GM03348 (cell line): Measurements from ENCODE around the gene BORCS6.
A peak's percentile ranks its signal among the peaks of the same experiment; 100 is the strongest.

ENCODE experiments used
- DNase-seq: peaks from one replicate; pipeline ENCODE4 v3.0.0; 2012; ENCODE audit warnings: low spot score

The BORCS6 gene

DNA sequence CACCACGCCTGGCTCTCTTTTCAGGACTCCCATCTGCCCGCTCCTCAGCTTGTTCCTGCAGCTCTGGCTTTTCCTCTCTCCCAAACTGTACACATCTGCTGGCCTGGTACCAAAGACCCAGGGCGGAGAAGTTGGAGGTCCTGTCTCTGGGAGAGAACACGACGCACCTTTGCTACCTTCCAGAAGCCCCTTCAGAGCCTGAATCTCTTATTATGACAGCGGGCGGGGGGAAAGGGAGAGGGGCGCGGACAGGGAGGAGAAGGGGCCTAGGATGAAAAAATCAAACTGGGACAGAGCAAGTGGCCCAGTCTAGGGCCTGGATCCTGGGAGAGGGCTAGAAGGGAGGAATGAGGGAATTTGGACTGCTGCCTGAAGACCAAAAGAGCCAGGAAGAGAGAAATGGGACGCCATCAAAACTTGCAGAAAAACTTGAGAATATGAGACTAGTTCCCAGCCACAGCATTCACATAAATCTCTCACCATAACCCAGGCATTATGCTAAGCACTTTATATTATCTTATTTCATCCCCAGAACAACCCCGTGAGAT lies 35.3 kb downstream of the BORCS6 start:
- DNase-seq: no peak

DNA sequence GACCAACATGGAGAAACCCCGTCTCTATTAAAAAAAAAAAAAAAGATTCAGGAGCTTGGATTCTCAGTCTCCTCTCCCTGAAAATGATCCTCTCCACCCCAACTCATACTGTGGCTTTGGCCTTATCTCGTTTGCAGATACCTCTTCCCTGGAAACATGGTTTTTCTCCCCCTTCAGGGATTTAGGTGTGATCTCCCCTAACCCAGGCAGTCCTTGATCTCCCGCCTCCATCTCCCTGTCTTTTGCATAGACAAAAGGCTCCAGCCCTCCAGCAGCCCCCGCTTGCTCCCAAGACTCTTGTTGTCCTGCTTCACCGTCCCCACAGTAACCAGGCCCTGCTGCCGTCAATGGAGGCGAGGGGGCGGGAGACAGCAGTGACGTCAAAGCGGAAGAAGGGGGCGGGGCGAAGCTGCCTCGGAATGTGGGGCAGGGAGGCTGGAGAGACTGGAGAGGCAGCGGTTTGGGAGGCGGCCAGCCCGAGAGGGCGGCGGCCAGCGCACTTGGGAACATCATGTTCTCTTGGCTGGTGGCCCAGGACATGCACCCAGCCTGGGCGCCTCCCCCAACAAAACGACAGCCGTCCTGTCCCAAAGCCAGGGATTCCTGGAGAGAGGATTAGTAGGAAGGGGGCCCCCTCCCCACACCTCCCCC lies 35.9 kb downstream of the BORCS6 start:
- DNase-seq: peak; percentile 93

DNA sequence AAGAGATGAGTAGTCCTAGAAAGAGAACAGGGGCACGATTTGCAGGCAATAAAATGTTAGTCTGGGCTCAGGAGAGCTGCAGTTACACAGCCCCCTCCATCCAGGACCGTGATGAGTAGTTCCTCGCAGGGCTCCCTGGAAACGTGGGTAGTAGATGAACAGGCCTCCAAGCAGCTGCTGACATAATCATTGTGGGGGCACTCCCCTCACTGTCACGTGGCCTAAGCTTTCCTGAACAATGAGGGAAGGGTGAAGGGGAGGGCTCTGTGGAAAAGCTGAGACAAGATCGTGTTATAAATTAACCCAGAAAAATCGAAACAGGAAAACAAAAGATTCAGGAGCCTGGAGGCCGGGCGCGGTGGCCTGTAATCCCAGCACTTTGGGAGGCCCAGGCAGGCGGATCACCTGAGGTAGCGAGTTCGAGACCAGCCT lies 36.4 kb downstream of the BORCS6 start:
- peak; percentile 83 for DNase-seq

DNA sequence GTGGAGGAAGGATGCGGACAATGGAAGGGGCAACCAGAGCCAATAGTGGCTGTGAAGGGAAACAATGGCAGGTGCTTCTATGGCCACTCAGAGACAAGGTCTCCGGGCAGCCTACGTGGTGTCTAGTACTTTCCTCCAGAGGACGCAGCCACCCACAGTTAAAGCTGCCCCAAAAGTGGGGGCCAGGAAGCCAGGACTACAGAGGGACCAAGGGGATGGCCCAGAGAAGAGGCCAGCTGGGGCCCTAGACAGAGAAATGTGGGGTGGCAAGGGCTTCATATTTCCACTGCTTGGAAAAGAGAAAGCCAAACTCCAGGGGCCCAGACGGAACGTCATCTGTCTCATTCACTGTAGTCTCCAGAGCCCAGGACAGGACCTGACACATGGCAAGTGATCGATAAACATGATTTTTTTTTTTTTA lies 36.9 kb downstream of the BORCS6 start:
- no peak for DNase-seq

DNA sequence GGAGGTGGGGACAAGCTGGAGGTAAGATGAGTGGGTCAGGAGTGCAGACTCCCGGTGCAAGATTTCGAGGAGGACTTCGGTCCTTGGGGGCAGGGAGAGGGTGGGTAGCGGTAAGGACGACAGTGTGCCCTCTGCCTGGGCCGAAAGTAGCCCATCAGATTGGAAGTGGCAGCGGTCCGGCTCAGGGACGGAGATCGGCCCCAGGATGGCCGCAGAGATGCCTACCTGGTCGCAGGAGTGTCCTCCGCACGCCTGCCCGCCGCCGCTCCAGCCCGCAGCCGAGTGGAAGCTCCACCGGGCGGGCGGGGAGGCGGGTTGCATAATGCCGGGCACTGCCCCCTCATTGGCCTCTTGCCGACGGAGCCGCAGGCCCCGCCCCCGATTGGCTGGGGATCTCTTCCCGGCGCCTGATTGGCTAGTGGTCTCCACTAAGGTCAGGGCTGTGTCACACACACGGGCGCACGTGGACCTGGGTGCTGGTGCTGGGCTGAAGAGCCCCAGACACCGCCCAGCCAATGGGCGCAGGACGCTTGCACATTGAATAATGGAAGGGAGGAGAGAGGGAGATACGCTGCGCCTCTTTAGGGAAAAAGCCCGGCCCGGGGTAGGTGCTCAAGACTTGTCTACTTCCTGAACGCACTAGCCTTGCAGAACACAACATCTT lies 37.7 kb downstream of the BORCS6 start, which contains the start of gene PER1:
Gene PER1, minus strand, starts transcription at position 293 of the 664 bp plus-strand sequence. CDS start 1,698 bp downstream, outside the sequence.
- peak; percentile 96 for DNase-seq

DNA sequence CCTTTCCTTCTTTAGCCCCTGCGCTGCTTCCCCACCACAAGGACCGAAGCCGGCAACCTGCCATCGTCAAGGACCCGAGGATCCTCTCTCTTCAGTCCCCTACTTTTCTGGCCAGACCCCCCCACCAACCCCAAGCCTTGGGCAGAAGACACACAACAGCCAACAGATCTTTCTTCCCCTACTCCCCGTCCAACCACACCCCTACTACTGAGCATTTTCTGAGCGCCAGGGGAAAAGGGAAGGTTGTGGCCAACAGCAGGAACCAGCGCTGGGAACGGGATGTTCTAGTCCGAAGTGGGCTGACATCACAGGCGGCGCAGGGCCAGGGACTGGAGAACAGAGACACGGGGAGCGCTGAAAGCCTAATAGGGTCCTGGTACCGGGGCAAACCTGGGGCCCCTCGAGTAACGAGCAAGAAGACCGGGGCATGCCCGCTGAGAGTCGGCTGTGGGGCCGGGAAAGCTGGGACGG lies 38.3 kb downstream of the BORCS6 start:
- peak; percentile 64 for DNase-seq

DNA sequence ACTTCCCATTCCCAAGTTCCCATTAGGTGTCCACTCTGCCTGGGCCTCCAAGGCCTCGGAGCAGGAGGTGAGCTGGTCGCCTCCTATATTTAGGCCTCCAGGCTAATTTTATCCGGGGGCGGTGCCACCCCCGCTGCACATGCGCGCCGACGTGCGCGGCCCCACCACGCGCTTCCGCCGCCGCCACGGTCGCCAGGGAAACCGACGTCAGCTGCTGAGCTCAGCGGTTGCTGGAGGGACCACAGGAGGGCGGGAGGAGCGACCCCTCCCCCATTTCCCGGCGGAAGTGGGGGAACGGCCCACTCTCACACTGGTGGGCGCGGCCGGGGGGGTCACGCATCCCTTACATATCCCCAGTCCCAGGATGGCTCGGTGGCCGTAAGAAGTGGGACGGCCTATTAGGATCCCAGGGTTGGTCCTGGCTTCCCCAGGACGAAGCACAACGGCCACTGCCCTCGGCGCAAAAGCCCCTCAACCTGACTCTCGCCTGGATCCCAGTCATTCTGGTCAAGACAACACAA lies 38.8 kb downstream of the BORCS6 start:
- peak; percentile 90 for DNase-seq

DNA sequence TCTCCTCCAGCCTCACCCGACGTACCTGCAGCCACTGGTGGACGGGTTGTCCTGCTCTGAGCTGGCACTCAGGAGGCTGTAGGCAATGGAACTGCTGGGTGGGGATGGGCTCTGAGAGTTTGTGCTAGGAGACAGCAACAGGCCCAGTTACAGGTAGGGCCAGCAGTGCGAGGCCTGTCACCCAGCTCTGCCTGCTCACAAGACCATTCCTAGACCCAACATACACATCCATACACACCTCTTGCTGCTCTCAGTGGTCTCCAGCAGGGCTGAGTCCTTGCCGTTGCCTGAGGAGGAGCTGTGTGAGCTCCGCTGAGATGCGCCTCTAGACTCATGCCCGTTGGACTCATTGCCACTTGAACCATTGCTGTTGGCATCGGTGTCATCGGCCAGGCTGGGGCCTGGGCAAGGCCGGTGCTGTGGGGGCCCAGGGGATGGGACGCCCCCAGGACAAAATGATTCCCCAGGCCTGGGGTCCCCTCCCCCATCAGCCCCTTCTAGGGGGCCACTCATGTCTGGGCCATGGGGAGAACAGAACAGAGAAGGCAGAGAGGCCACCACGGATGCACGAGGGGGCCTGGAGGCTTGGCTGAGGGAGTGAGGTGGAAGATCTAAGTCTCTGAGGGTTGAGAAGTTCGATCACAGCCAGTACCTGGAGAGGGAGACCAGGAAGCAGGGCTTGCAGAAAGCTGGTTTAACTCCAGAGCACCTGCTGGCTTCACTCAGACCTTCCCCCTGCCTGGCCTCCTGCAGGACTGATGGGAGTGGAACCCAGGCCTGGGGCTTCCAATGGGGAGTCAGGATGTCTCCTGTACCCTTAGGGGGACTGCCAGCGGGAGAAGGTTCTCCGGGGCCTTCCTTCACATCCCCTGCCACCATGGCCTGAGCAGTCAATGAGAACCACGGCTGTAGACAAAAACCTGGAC lies 39.5 kb downstream of the BORCS6 start:
- no peak for DNase-seq

DNA sequence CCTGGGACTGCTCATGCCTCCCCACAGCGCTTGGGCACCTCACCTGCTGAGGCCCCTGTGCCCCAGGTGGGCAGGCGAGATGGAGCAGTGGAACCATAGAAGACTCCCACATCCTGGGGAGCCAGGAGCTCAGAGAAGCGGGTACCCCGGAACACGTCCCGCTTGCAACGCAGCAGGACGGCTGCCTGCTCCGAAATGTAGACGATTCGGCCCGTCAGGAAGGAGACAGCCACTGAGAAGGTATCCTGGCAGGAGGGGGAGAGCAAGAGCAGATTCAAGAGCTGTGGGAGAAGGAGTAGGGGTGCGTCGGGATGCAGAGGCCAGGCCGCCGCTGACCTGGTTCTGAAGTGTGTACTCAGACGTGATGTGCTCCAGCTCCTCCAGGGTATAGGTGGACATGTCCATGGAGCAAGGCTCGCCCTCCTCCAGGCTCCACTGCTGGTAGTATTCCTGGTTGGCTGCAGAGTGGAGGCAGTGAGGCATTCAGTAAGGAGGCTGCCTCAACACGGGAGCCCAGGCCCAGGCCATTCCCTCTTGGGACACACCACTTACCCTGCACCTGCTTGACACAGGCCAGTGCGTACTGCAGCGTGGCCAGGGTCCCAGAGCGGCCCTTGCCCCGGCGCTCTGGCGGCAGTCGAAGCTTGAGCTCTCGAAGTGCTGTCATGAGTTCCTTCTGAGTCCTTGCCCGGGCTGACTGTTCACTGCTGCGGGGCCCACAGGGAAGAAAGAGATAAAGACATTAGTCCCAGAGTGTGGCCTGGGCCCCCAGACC lies 40.4 kb downstream of the BORCS6 start:
- DNase-seq: no peak

DNA sequence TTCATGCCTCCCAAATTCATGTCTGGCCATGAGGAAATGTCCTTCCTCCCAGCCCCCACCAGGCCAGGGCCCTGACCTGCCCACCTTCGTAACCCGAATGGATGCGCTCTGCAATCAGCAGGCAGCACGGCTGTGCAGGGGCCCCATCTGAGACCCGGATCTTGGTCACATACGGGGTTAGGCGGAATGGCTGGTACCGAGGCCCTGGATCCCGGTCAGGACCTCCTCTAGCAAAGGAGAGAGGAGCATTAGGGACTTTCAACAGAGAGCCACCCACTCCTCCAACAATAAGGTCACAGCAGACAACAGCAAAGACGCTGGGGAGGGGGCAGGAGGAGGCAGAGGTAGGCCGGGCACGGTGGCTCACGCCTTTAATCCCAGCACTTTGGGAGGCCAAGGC lies 41.4 kb downstream of the BORCS6 start:
- no peak for DNase-seq

DNA sequence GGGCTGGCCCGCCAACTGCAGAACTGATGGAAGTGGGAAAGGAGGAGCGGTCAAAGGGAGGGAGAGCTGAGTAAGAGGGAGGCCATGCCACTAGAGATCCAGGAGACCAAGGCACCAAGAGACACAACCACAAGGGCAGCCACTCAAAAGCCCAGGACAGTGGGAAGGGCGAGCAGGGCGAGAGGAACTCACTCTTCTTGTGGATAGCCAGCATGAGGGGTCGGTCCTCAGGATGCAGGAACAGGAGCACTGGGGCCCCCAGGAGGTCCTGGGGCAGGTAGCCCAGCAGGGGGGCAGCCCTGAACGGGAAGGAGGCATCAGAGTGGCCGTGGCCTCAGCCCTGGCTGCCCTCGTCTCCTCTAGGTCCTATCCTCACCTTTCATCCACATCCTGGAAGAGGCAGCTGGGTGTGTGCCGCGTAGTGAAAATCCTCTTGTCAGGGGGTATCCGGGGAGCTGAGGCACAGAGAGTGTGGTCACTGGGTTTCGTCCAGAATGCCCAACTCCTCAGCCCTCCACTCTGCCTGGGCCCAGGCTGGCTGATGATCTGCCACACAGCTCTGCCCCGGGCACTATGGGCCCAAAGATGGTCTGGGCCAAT lies 42.1 kb downstream of the BORCS6 start:
- DNase-seq: no peak

DNA sequence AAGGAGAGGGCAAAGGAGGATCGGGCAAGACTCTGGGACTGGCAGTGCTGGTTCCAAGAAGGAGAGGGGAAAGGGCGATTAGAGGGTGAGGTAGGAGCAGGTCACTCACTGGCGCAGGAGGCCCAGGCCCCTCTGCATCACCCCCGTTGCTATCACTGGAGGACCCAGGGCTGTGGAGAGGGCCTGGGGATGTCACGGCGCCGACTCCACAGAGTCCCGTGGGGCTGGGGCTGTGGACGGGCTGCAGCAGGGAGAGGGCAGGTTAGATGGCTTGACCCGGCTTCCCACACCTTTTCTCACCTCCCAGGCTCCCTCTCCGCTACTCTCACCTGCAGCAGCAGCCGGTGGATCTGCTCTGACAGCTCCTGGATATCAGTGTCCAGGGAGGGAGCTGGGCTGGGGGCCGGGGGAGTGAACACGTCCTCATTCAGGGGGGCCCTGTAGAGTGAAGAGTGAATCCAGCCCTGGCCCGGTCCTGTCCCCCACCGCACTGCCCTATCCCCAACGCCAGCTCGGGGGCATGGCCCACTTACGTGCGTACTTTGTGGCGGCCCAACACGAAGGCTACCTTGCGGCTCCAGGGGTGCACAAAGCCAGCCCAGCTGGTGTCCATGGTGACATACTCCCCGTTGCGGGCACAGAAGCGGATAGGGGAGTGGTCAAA lies 42.7 kb downstream of the BORCS6 start:
- no peak for DNase-seq

DNA sequence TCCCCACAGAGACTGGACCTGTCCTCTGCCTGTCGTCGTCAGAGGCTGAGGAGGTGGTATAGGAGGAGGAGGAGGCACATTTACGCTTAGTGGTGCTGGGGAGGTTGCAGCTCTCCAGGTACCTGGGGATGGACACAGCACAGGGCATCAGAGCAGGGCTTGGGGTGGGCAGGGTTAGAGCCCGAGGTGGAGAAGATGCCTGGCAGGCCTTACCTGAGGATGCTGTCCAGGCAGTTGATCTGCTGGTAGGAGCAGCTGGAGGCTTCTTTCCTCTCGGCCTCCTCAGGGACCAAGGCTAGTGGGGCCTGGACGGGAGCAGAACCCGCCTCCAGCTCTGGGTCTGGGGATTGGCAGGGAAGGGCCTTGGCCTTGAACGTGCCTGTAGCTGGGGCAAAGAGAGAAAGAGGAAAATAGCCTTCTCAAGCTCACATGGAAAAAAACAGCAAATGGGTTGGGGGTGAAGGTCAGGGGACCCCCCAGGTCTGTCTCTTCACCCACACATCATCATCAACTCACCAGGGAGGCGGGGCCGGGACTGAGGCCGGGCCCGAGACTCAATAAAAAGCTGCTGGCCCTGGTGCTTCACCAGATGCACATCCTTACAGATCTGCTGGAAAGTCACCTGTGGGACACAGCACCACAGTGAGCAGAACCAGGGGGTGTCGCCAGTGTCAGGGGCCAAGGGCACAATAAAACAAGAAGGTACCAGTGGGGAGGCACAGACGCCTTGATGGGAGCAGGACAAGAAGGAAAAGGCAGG lies 43.4 kb downstream of the BORCS6 start:
- DNase-seq: no peak

DNA sequence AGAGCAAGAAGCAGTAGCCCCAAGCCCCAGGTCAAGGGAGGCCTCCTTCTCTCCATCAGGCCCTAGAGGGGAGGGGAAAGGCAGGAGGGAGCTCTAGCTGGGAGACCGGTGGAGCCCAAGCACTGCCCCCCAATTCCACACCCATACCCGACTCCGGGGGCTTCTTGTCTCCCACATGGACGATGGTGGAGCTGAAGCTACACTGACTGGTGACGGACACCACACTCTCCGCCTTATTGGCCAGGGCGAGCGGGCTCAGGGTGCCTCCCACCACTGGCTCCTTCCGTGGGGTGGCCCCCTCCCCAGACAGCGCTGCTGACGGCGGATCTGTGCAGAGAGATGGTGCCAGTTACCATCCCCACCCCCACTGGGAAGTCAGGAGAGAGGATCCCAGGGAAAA lies 44.2 kb downstream of the BORCS6 start:
- DNase-seq: no peak

DNA sequence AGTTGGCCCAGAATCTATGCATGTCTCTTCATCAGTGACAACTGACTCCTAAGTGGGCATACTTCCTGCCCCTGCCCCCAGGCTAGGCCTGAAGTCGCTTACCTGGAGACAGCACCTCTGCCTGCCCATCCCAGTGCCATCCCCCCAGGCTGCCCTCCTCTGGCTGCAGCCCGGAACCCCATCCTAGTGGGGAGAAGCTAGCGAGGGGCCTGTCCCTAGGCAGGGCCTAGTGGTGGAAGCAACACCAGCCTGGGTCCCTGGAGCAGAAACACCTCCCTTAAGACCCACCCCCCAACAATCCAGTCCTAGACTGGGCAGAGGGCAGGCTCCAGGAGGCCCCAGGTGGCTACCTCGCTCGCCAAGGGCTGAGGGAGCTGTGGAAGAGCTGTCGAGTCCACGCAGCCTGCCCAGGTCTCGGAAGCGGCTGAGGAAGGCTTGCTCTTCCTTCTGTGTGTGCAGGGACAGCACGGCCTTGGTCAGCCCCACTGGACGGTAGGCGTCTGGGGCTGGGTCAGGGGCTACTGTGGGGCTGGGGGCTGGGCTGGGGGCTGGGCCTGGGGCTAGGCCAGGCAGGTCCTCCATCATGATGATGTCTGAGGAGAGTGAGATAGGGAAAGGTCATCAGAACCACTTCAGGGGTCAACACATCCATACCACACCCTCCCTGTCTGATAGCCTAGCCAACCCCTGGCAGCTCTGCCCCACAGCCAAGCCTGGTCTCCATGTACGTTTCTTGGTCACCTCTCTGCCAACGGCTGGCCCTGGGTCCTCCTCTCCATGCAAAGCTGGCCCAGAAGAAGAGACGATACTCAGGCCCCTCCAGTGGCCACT lies 45.4 kb downstream of the BORCS6 start:
- DNase-seq: no peak

DNA sequence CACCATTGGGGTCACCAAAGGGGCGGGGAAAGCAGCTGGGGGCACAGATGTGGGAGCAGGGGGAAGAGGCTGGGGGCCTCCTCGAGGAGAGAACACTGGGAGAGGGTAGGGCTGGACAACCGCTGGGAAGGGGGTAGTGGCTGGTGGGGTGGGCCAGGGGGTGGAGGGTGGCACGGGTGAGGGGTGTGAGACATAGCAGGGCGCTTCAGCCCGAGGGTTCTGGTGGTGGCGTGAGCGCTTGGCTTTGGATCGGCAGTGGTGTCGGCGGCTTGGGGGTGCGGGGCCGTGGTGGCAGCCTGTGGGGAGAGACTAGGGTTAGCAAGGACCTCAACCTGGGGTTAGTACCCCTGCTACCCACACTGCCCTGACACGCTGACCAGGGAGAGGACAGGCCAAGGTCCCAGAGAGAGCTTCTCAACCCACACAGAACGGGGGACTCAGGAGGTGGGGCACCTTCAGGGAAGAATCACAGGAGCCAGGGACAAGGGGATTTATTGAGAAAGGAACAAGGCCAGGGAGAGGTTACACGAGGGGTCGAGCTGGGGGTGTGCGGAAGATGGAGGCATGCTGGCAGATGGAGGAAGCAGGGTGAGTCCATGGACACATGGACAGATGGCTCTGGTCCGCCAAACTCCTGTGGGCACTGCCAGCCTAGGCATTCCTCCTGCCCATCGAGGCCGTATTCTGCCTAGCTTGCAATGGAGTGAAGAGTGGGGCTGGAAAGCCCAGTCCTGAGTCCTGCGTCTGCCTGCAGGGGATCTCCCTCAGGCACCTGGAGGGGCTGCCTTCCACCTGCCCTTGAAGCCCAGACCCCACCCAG lies 46.2 kb downstream of the BORCS6 start:
- no peak for DNase-seq

DNA sequence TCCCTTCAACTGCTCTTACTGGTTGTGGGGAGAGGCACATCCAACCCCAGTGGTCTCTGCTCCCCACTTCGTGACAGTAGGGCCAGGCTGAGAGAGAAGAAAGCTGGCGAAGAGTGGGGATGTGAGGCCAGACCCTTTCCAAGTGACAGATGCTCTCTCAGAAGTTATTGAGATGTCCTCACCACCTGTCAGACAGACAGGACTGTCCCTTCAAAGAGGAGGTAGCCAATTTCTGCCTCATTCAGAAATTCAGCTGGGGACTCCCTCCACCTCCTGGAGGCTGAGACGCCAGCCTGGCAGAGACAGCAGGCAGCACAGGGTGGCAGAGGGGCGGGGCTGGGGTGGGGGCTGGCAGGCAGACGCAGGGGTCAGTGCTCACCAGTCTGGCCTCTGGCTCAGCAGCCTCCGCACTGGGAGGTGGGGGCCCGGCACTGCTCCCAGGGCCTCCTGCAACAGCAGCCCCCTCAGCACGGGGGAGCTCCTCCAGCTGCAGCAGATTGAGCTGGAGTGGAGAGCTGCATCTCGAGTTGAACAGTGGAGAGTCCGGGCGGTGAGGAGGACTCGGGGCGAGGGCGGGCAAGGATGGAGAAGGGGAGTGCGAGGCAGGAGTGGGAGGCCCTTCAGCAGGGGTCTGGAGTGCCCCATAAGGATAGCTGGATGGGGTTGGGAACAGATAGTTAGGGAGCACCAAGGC lies 46.9 kb downstream of the BORCS6 start:
- no peak for DNase-seq
